Measurements from ENCODE around the gene NPM1.

The NPM1 gene

GRCh38 chr5:171454549-171454948 lies 66.9 kb downstream of the NPM1 start:
- DNase-seq, result no peak

- no peak for DNase-seq
Measured at GRCh38 chr5:171455522-171455921, 67.9 kb downstream of the NPM1 start.

GRCh38 chr5:171457208-171457981 lies 69.7 kb downstream of the NPM1 start:
- DNase-seq, result no peak

- DNase-seq, result no peak
Measured at GRCh38 chr5:171459839-171460238, 72.2 kb downstream of the NPM1 start.

All from EL (cell line).